ENCODE results near the gene TAS2R50. TPM values are rescaled to one million over a fixed set of nuclear protein-coding genes. Genes with fewer than 3 reads are reported as not detected.

Gene TAS2R50
- total and polyA plus RNA-seq, 9 donors, result 0.07 to 3.5 (median 1.3) TPM

GRCh38 chr12:11022520-11022919 is 35.8 kb upstream of the TAS2R50 start, which contains the start of gene TAS2R19:
Gene TAS2R19 (minus strand): TSS chr12:11022620. CDS start chr12:11022571, 49 bp downstream.
- intact Hi-C loops (cut with DNase I), result no loop called here
- no peak for DNase-seq

DNA sequence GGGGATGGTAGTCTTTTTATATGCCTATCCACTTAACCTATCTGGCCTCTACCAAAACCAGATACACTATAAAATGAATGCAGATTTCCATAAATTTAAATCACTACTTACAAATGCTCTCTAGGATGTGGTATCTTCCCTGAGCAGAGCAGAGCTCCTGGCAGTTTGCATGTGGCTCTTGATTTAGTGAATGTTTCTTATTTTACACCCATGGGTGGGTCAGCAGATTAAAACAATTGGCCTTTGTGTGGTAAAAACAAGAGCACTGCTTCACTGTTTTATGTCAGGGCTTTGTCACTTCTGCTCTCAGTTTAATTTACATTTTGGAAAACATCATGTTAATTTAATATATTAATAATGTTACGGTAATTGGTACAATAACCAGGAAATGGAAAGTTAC is 30.2 kb upstream of the TAS2R50 start:
- DNase-seq, result no peak
- TF ChIP-seq EP300 (IDR thresholded peaks at IDR 0.05), result no peak
- 55 to 98% (median 92%) methylated on average over 1 of the region's 1 CpG for WGBS, 3 donors
- H3K9me3 ChIP-seq, result no peaks in the 10 kb centered on the region
- no peaks in the 10 kb centered on the region for H3K4me1 ChIP-seq (ENCODE audit: insufficient read depth)
- no peak overlapping the region for H3K4me3 ChIP-seq
- intact Hi-C loops (cut with DNase I), result no loop called here
- no peaks in the 10 kb centered on the region for H3K36me3 ChIP-seq
- no peaks in the 10 kb centered on the region for H3K27me3 ChIP-seq
- no peak overlapping the region for H3K27ac ChIP-seq

More at GRCh38 chr12:11022520-11022919, 35.8 kb upstream of the TAS2R50 start, which contains the start of gene TAS2R19:
- H3K4me1 ChIP-seq (ENCODE audit: insufficient read depth), result no peaks in the 10 kb centered on the region
- WGBS, 3 donors, result 78 to 87% (median 86%) methylated on average over 1 of the region's 1 CpG
- H3K27me3 ChIP-seq, result no peaks in the 10 kb centered on the region
- no peaks in the 10 kb centered on the region for H3K36me3 ChIP-seq
- no peaks in the 10 kb centered on the region for H3K9me3 ChIP-seq
- no peak within 1 kb of the TSS for H3K27ac ChIP-seq
- TF ChIP-seq EP300 (IDR thresholded peaks at IDR 0.05) (no peak), POLR2A (IDR thresholded peaks at IDR 0.05) (no peak)
- no peak within 1 kb of the TSS for H3K4me3 ChIP-seq

GRCh38 chr12:11015775-11016430 is 29.2 kb upstream of the TAS2R50 start:
- WGBS, 3 donors, result 87 to 90% (median 88%) methylated on average over 4 of the region's 4 CpGs
- no peak for DNase-seq
- Histone ChIP-seq H3K36me3 (no peaks in the 10 kb centered on the region), H3K4me1 (ENCODE audit: insufficient read depth) (no peaks in the 10 kb centered on the region), H3K4me3 (no peak overlapping the region), H3K27me3 (no peaks in the 10 kb centered on the region), H3K9me3 (no peaks in the 10 kb centered on the region), H3K27ac (no peak overlapping the region)
- intact Hi-C loops (cut with DNase I), result no loop called here
- TF ChIP-seq CTCF (IDR thresholded peaks at IDR 0.05) (no peak), EP300 (IDR thresholded peaks at IDR 0.05) (no peak), POLR2A (IDR thresholded peaks at IDR 0.05) (no peak)

- Histone ChIP-seq H3K9me3 (no peaks in the 10 kb centered on the region), H3K4me3 (no peak overlapping the region), H3K27ac (no peak overlapping the region), H3K36me3 (no peaks in the 10 kb centered on the region), H3K27me3 (no peaks in the 10 kb centered on the region), H3K4me1 (ENCODE audit: insufficient read depth) (no peaks in the 10 kb centered on the region)
- no peak for DNase-seq
- intact Hi-C loops (cut with DNase I), result no loop called here
- TF ChIP-seq EP300 (IDR thresholded peaks at IDR 0.05) (no peak), CTCF (IDR thresholded peaks at IDR 0.05) (no peak), POLR2A (IDR thresholded peaks at IDR 0.05) (no peak)
These were observed 27.5 kb upstream of the TAS2R50 start for GRCh38 chr12:11014234-11014633.

DNA sequence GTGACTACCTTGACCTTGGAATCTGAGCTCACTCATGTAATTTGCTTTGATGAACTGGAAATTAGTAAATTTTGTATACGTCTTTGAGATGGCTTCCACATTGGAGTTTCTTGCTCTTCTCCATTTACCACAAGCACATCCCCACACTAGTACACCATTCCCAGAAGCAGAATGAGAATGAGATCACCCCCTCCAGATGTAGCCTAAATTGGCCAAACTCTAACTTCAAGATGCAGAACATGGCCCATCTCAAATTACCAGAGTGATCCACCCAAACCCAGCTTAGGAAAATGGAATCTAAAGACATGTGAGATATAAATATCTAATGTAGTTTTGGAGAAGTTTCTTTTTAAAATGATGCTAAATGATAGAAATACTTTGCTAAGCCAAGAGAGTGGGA is 20.9 kb upstream of the TAS2R50 start:
- H3K27ac ChIP-seq, result no peak overlapping the region
- H3K9me3 ChIP-seq, result no peaks in the 10 kb centered on the region
- intact Hi-C loops (cut with DNase I), result no loop called here
- no peaks in the 10 kb centered on the region for H3K4me1 ChIP-seq (ENCODE audit: insufficient read depth)
- no peak for TF ChIP-seq POLR2A (IDR thresholded peaks at IDR 0.05)
- TF ChIP-seq EP300 (IDR thresholded peaks at IDR 0.05), result no peak
- TF ChIP-seq CTCF (IDR thresholded peaks at IDR 0.05), result no peak
- H3K36me3 ChIP-seq, result no peaks in the 10 kb centered on the region
- H3K4me3 ChIP-seq, result no peak overlapping the region
- H3K27me3 ChIP-seq, result no peaks in the 10 kb centered on the region
- WGBS, 3 donors, result 94 to 96% (median 95%) methylated on average over 1 of the region's 1 CpG
- no peak for DNase-seq
